Activated CD4-positive, alpha-beta memory T cell treated with anti-CD3 and anti-CD28 coated beads for 36 hours (primary cell): ENCODE data around the gene OTOP2. TPM values are rescaled to one million over a fixed set of nuclear protein-coding genes. Genes with fewer than 3 reads are reported as not detected.
"Not testable (repeated sequence)": the region's sequence is repeated elsewhere in the genome, so short reads cannot be mapped to it uniquely, and the experiment has no call there.

Source experiments
- CTCF ChIA-PET: fragments of 350-600 bp; sonication (Branson Sonifier 250); formaldehyde crosslinking; loops from one replicate; lab custom pipeline; 2021; ENCODE audit warnings: antibody characterized with exemption, inconsistent platforms; lab: Charles Lee
- POLR2A ChIA-PET: fragments of 350-600 bp; sonication (Branson Sonifier 250); formaldehyde crosslinking; loops from one replicate; lab custom pipeline; 2021; ENCODE audit warnings: antibody characterized with exemption; lab: Charles Lee
- DNase-seq: peaks from one replicate; pipeline ENCODE4 v3.0.0-alpha.2; 2020
- H3K27ac Mint-ChIP-seq: one replicate; pipeline ENCODE4 v1.8.0; 2021; ENCODE audit warnings: mixed read lengths
- H3K27me3 Mint-ChIP-seq: one replicate; pipeline ENCODE4 v1.8.0; 2021; ENCODE audit warnings: mixed read lengths
- H3K36me3 Mint-ChIP-seq: one replicate; pipeline ENCODE4 v1.8.0; 2021; ENCODE audit warnings: mixed read lengths
- H3K4me1 Mint-ChIP-seq: one replicate; pipeline ENCODE4 v1.8.0; 2021; ENCODE audit warnings: low read depth, mixed read lengths
- H3K4me3 Mint-ChIP-seq: one replicate; pipeline ENCODE4 v1.8.0; 2021; ENCODE audit warnings: mild to moderate bottlenecking, mixed read lengths
- H3K9me3 Mint-ChIP-seq: one replicate; pipeline ENCODE4 v1.8.0; 2021; ENCODE audit warnings: mixed read lengths
- intact Hi-C: fragments of 100-400 bp; cut with micrococcal nuclease; formaldehyde crosslinking; loops from one replicate; pipeline ENCODE4 v1.15.1; 2023
- total RNA-seq, 2 experiments: library from RNA; stranded (reverse); gene quantifications; one replicate each; pipeline ENCODE4 v1.2.3, GENCODE V29; 2021

The OTOP2 gene
- total RNA-seq, 2 experiments from 2014 or later: not detected

DNA sequence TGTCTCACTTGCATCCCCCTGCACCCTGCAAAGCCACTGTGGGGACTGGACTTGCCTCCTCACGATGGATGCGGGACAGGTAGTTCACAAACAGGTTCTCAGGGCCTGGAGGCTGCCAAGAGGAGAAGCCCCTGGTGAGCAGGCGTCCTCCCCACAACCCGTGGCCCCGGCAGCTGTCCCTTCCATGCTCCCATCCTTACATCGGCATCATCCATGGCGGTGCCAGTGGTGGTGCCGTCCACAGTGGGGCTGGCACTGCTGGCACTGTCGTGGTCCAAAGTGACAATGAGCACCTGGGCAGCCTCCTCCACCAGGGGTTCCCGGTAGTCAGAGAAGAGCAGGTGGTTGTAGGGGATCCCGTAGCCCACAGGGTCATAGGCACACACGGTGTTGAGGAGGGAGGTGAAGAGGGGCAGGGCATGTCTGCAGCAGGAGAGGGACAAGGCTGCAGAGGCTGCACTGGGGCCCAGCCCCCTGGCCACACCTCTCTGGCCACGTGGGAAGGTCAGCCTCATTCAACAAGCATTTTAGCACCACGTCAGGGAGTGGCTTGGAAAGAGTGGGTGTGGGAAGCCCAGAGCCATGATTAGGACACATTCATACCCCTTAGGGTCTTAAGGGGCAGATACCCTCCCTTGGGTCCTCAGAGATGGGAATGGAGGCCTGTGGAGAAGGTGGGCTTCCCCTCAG lies 35.9 kb downstream of the OTOP2 start:
- POLR2A ChIA-PET: interaction anchor here (0.6 to 1.0 kb wide), 2 partner anchors 52 to 287 kb away, joined by 3 read pairs; partner anchors contain the start of gene MRPL58
- DNase-seq: no peak
- Mint-ChIP-seq H3K27me3 (no peaks in the 10 kb centered on the region), H3K36me3 (no peaks in the 10 kb centered on the region), H3K27ac (no peak overlapping the region), H3K9me3 (no peaks in the 10 kb centered on the region), H3K4me1 (peaks cover 9% of the 10 kb centered on the region), H3K4me3 (no peak overlapping the region)
- CTCF ChIA-PET: interaction anchor here (0.8 to 9.3 kb wide), 41 partner anchors 8 to 452 kb away, joined by 3 to 195 read pairs (median 9); partner anchors contain the start of genes ARMC7, ATP5PD, CDR2L and HID1
- intact Hi-C loops: loop anchor here (2.0 to 5.0 kb wide), 4 partner anchors 52 to 222 kb away; partner anchors contain the start of genes MRPL58 and SUMO2

DNA sequence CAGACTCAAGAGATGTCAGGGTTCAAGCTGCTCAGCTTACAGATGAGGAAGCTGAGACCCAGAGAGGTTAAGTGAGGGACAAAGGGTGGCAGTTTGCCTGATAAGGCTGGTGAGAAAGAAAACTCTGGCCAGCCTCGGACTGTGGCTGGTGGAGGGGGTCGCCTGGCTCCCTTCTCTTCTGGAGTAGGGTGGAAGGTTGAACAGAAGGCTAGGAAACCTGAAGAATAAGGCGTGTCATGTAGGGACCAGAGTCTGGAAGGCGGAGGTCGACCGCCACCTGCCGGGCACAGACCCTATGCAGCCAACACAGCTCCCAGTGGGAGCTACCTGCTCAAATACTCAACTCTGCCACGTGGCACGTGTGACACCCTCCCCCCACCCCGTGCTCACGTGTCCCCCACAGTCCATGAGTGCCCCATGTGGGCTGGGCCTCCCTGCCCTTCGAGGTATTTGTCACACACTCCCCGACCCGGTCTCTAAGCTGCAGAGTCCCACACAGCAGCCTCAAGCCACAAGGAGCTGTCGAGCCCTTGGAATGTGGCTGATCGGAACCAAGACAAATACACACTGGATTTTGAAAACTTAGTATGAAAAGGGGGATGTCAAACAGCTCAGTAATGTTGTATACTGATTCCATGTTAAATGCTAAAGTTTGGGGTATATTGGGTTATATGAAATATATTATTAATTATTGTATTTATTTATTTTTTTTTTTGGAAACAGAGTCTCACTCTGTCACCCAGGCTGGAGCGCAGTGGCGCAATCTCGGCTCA lies 36.7 kb downstream of the OTOP2 start:
- intact Hi-C loops: loop anchor here (1.0 to 5.0 kb wide), 5 partner anchors 52 to 241 kb away; partner anchors contain the start of genes ARMC7, MRPL58 and SUMO2
- H3K27me3 Mint-ChIP-seq: no peaks in the 10 kb centered on the region
- no peak overlapping the region for H3K4me3 Mint-ChIP-seq
- DNase-seq: peak; percentile 78
- CTCF ChIA-PET: interaction anchor here (0.6 to 9.3 kb wide), 71 partner anchors 9 to 593 kb away, joined by 3 to 195 read pairs (median 6); partner anchors contain the start of genes ARMC7, ATP5PD, CDR2L and FDXR
- H3K27ac Mint-ChIP-seq: no peak overlapping the region
- peaks cover 9% of the 10 kb centered on the region for H3K4me1 Mint-ChIP-seq
- H3K9me3 Mint-ChIP-seq: no peaks in the 10 kb centered on the region
- H3K36me3 Mint-ChIP-seq: no peaks in the 10 kb centered on the region
- POLR2A ChIA-PET: interaction anchor here (1.0 to 1.5 kb wide), 4 partner anchors 27 to 154 kb away, joined by 3 to 4 read pairs (median 3); partner anchors contain the start of genes CDR2L, FDXR and MRPL58

DNA sequence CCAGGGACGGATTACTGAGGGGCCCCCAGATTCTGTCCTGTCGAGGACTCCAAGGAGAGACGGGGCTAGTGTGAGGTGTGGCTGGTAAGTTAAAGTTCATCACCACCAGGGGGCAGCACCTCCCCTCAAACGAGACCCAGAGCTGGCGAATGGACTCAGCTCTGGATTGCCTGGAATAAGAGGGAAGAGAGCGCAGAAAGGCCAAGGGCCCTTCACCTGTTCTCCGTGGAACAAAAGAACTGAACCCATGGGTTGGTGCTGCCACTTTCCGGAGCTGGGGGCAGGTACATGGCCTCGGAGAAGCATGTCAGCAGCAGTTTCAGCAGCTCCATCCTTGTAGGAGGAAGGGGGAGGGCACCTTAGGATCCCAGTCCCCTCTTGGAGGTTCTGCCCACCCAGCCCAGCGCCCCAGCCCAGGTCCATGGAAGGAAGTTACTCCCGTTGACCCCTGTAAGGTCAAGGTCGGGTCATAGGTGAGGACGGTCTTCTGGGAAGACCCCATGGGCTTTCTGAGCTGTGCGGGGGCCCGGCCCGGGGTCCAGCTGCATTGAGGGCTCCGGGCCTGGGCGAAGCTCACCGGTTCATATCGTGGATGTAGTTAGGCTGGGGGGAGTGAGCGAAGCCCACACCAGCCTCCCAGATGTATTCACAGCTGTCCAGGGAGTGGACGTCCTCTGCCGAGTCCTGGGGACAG lies 37.7 kb downstream of the OTOP2 start:
- Mint-ChIP-seq H3K36me3 (no peaks in the 10 kb centered on the region), H3K9me3 (no peaks in the 10 kb centered on the region), H3K4me3 (no peak overlapping the region), H3K4me1 (peaks cover 9% of the 10 kb centered on the region), H3K27me3 (no peaks in the 10 kb centered on the region), H3K27ac (no peak overlapping the region)
- CTCF ChIA-PET: interaction anchor here (0.6 to 9.3 kb wide), 72 partner anchors 10 to 450 kb away, joined by 3 to 195 read pairs (median 6); partner anchors contain the start of genes ARMC7, ATP5PD, CDR2L and FDXR
- POLR2A ChIA-PET: interaction anchor here (0.8 to 1.5 kb wide), 6 partner anchors 10 to 153 kb away, joined by 3 to 4 read pairs (median 3); partner anchors contain the start of genes CDR2L, FDXR and MRPL58
- intact Hi-C loops: loop anchor here (1.0 to 5.0 kb wide), 5 partner anchors 50 to 239 kb away; partner anchors contain the start of genes ARMC7, MRPL58 and SUMO2
- DNase-seq: peak; percentile 90

- peaks cover 9% of the 10 kb centered on the region for H3K4me1 Mint-ChIP-seq
- no peaks in the 10 kb centered on the region for H3K27me3 Mint-ChIP-seq
- ChIA-PET CTCF (interaction anchor here (0.9 to 9.3 kb wide), 31 partner anchors 10 to 449 kb away, joined by 3 to 195 read pairs (median 8); partner anchors contain the start of genes ARMC7, CDR2L, HID1 and MIF4GD), POLR2A (interaction anchor here (1.0 to 1.1 kb wide), 2 partner anchors 50 to 72 kb away, joined by 3 to 4 read pairs; partner anchors contain the start of gene MRPL58)
- DNase-seq: no peak
- intact Hi-C loops: loop anchor here (5.0 kb wide), 2 partner anchors 49 to 219 kb away; partner anchors contain the start of genes MRPL58 and SUMO2
- no peak overlapping the region for H3K4me3 Mint-ChIP-seq
- no peaks in the 10 kb centered on the region for H3K9me3 Mint-ChIP-seq
- no peak overlapping the region for H3K27ac Mint-ChIP-seq
- no peaks in the 10 kb centered on the region for H3K36me3 Mint-ChIP-seq
These were observed 38.7 kb downstream of the OTOP2 start for GRCh38 chr17:74962622-74963394.

DNA sequence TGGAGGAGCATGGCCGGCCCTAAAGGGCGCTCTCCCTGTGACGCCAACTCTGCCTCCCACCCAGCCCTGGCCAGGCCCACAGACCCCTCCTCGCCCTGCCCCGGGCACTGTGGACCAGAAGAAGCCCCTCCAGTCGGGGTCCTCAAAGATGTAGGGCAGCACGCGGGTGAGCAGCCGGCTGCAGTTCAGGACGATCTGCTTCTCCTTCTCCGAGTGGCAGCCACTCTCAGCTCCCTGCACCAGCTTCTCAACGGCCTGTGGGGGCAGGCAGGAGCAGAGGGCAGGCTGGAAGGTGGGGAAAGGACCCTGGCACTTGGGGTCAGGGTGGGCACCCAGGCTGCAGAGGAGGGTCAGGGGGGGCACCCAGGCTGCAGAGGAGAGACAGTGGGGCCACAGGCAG lies 39.6 kb downstream of the OTOP2 start:
- Mint-ChIP-seq H3K36me3 (no peaks in the 10 kb centered on the region), H3K4me1 (peaks cover 6% of the 10 kb centered on the region), H3K4me3 (no peak overlapping the region), H3K27ac (no peak overlapping the region), H3K27me3 (no peaks in the 10 kb centered on the region), H3K9me3 (no peaks in the 10 kb centered on the region)
- DNase-seq: no peak
- intact Hi-C loops: loop anchor here (5.0 kb wide), 2 partner anchors 49 to 219 kb away; partner anchors contain the start of genes MRPL58 and SUMO2
- ChIA-PET POLR2A (no interaction called here), CTCF (interaction anchor here (1.2 to 4.3 kb wide), 5 partner anchors 25 to 237 kb away, joined by 3 to 60 read pairs (median 37); partner anchors contain the start of genes CDR2L and MRPL58)

DNA sequence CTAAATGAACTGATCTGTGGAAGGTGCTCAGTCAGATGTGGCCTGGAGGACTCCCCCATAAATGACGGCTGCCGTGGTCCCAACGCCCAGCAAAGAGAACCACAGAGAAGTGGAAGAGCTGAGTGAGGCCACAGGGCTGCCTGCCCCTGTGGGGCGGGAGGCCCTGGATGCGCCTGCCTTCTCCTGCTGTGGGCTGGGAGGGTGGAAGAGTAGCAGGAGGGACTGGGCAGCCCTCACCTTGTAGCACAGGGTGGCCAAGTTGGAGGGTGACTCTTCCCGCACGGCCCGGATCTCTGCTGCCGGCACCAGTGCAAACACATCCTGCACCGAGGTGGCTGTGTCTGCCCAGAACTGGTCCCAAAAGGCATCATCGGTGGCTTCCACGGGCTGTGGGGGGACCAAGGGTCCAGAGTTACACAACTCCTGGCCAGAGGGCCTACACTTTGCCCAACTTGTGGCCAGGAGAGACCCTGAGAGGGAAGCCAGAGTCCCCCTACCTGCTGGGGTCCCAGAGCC lies 40.2 kb downstream of the OTOP2 start:
- Mint-ChIP-seq H3K9me3 (no peaks in the 10 kb centered on the region), H3K4me1 (peaks cover 6% of the 10 kb centered on the region), H3K4me3 (no peak overlapping the region), H3K27ac (no peak overlapping the region), H3K27me3 (no peaks in the 10 kb centered on the region), H3K36me3 (no peaks in the 10 kb centered on the region)
- intact Hi-C loops: loop anchor here (5.0 kb wide), 2 partner anchors 48 to 218 kb away; partner anchors contain the start of genes MRPL58 and SUMO2
- no peak for DNase-seq
- ChIA-PET POLR2A (no interaction called here), CTCF (interaction anchor here (1.2 to 4.3 kb wide), 3 partner anchors 24 to 219 kb away, joined by 3 to 39 read pairs (median 4); partner anchors contain the start of genes CDR2L and MRPL58)

- H3K36me3 Mint-ChIP-seq: no peaks in the 10 kb centered on the region
- no peak overlapping the region for H3K27ac Mint-ChIP-seq
- ChIA-PET POLR2A (no interaction called here), CTCF (no interaction called here)
- peaks cover 6% of the 10 kb centered on the region for H3K4me1 Mint-ChIP-seq
- H3K27me3 Mint-ChIP-seq: no peaks in the 10 kb centered on the region
- intact Hi-C loops: loop anchor here (5.0 kb wide), 2 partner anchors 47 to 217 kb away; partner anchors contain the start of genes MRPL58 and SUMO2
- DNase-seq: no peak
- H3K4me3 Mint-ChIP-seq: no peak overlapping the region
- H3K9me3 Mint-ChIP-seq: no peaks in the 10 kb centered on the region
These were observed 41.0 kb downstream of the OTOP2 start for GRCh38 chr17:74964988-74965622.

- H3K36me3 Mint-ChIP-seq: no peaks in the 10 kb centered on the region
- peaks cover 6% of the 10 kb centered on the region for H3K27me3 Mint-ChIP-seq
- H3K9me3 Mint-ChIP-seq: no peaks in the 10 kb centered on the region
- ChIA-PET POLR2A (no interaction called here), CTCF (interaction anchor here (1.2 to 1.3 kb wide), 2 partner anchors 11 to 233 kb away, joined by 3 to 4 read pairs; no protein-coding TSS in a partner anchor)
- intact Hi-C loops: no loop called here
- no peak for DNase-seq
- H3K4me1 Mint-ChIP-seq: peaks cover 5% of the 10 kb centered on the region
- no peak overlapping the region for H3K27ac Mint-ChIP-seq
- no peak overlapping the region for H3K4me3 Mint-ChIP-seq
These were observed 44.3 kb downstream of the OTOP2 start for GRCh38 chr17:74968361-74968780.

DNA sequence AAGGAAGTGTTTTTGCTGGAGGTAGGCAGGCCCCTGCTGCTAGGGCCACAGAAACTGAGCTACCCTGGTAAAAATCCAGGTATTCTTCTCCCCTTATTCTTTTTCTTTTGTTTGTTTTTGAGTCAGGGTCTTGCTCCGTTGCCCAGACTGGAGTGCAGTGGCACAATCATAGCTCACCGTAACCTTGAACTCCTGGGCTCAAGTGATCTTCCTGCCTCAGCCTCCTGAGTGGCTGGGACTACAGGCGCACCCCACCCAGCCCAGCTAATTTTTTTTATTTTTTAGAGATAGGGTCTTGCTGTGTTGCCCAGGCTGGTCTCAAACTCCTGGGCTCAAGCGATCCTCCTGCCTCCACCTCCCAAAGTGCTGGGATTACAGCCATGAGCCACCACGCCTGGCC lies 45.4 kb downstream of the OTOP2 start:
- intact Hi-C loops, H3K4me3 Mint-ChIP-seq, H3K27ac Mint-ChIP-seq, H3K9me3 Mint-ChIP-seq, H3K4me1 Mint-ChIP-seq, DNase-seq, H3K27me3 Mint-ChIP-seq, H3K36me3 Mint-ChIP-seq, POLR2A ChIA-PET: not testable (repeated sequence)
- CTCF ChIA-PET: interaction anchor here (0.9 to 1.2 kb wide), 2 partner anchors 12 to 43 kb away, joined by 3 to 4 read pairs; partner anchors contain the start of gene MRPL58

DNA sequence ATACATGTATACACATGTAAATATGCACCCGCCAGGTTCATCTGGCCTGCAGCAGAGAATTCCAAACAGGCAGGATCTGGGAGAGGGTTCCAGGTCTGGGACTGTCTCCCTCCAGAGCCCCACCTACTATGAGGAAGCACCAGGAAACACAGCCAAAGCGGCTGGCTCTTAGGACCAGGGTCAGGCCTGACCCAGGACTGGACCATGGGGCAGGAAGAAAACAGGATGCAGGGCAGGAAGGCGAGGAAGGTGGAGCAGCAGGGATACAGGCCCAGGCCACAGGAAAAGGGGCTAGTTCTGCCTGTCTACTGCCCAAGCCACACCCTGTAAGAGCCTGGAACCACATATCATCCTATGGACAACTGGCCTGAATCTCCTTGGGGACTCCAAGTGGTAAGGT lies 46.3 kb downstream of the OTOP2 start:
- no peak for DNase-seq
- no peak overlapping the region for H3K4me3 Mint-ChIP-seq
- POLR2A ChIA-PET: no interaction called here
- H3K27me3 Mint-ChIP-seq: peaks cover 10% of the 10 kb centered on the region
- H3K9me3 Mint-ChIP-seq: no peaks in the 10 kb centered on the region
- CTCF ChIA-PET: interaction anchor here (2.9 to 5.5 kb wide), 2 partner anchors 9 to 42 kb away, joined by 15 to 69 read pairs; partner anchors contain the start of gene MRPL58
- H3K27ac Mint-ChIP-seq: no peak overlapping the region
- peaks cover 5% of the 10 kb centered on the region for H3K4me1 Mint-ChIP-seq
- H3K36me3 Mint-ChIP-seq: no peaks in the 10 kb centered on the region
- intact Hi-C loops: no loop called here
